ENCODE measurements around the gene TLE4.
A peak's percentile ranks its signal among the peaks of the same experiment; 100 is the strongest.
"Not testable (repeated sequence)": the region's sequence is repeated elsewhere in the genome, so short reads cannot be mapped to it uniquely, and the experiment has no call there.

Gene TLE4

GRCh38 chr9:79571309-79572031 lies at the start of gene TLE4:
TSS of gene TLE4 (plus strand) at chr9:79571965. CDS start at chr9:79572791, 826 bp downstream.
- peak; percentile 98 for DNase-seq

- no peak for DNase-seq
Observed at GRCh38 chr9:79522793-79523192, 49.0 kb upstream of the TLE4 start.

- DNase-seq = no peak
Observed at GRCh38 chr9:79524266-79524665, 47.5 kb upstream of the TLE4 start.

GRCh38 chr9:79526149-79526672 lies 45.6 kb upstream of the TLE4 start:
- DNase-seq = no peak

- DNase-seq = no peak
Observed at GRCh38 chr9:79535534-79535933, 36.2 kb upstream of the TLE4 start.

GRCh38 chr9:79537838-79538237 lies 33.9 kb upstream of the TLE4 start:
- DNase-seq = no peak

GRCh38 chr9:79542735-79543620 lies 28.8 kb upstream of the TLE4 start:
- no peak for DNase-seq

- not testable (repeated sequence) for DNase-seq
Observed at GRCh38 chr9:79544375-79544774, 27.4 kb upstream of the TLE4 start.

- DNase-seq = no peak
Observed at GRCh38 chr9:79551586-79551985, 20.2 kb upstream of the TLE4 start.

GRCh38 chr9:79551994-79552393 lies 19.8 kb upstream of the TLE4 start:
- no peak for DNase-seq

GRCh38 chr9:79555474-79556089 lies 16.2 kb upstream of the TLE4 start:
- no peak for DNase-seq

- no peak for DNase-seq
Observed at GRCh38 chr9:79559495-79560181, 12.1 kb upstream of the TLE4 start.

GRCh38 chr9:79562749-79563386 lies 8.9 kb upstream of the TLE4 start:
- DNase-seq = no peak

- DNase-seq = no peak
Observed at GRCh38 chr9:79564105-79564504, 7.7 kb upstream of the TLE4 start.

- no peak for DNase-seq
Observed at GRCh38 chr9:79565245-79565644, 6.5 kb upstream of the TLE4 start.

- DNase-seq = no peak
Observed at GRCh38 chr9:79567671-79568098, 4.1 kb upstream of the TLE4 start.

GRCh38 chr9:79568337-79569101 lies 3.2 kb upstream of the TLE4 start:
- peak; percentile 44 for DNase-seq

- DNase-seq = no peak
Observed at GRCh38 chr9:79569814-79570447, 1.8 kb upstream of the TLE4 start.

- DNase-seq = peak; percentile 31
Observed at GRCh38 chr9:79570448-79571308, 1.1 kb upstream of the TLE4 start.

Measured in RPMI8226 (cell line).